ENCODE results near the gene ATP6V1C2. TPM values are rescaled to one million over a fixed set of nuclear protein-coding genes. Genes with fewer than 3 reads are reported as not detected.

The ATP6V1C2 gene
- total and polyA plus RNA-seq, 2 experiments from 2014 or later = 0.14 to 2.1 TPM

- peak overlapping the region; percentile 20; the same call in 1 of the 2 replicates for H3K27ac Mint-ChIP-seq
- no peak overlapping the region for H3K4me3 ChIP-seq
- TF ChIP-seq EZH2phosphoT487 (IDR thresholded peaks at IDR 0.05; ENCODE audit: unreplicated experiment) (no peak), EZH2 (IDR thresholded peaks at IDR 0.05; ENCODE audit: low read depth, unreplicated experiment) (no peak), REST (IDR thresholded peaks at IDR 0.05; ENCODE audit: unreplicated experiment) (no peak), CREB1 (CRISPR knock-in tag; IDR thresholded peaks at IDR 0.05; ENCODE audit: low read depth) (no peak), ZNF462 (CRISPR knock-in tag; IDR thresholded peaks at IDR 0.05) (no peak), CTCF (conservative IDR thresholded peaks at IDR 0.05; ENCODE audit: low read depth in 2 of 2) (no peak), JUNB (IDR thresholded peaks at IDR 0.05; ENCODE audit: unreplicated experiment) (no peak), ZNF114 (CRISPR knock-in tag; IDR thresholded peaks at IDR 0.05) (no peak), NANOG (IDR thresholded peaks at IDR 0.05; ENCODE audit: borderline replicate concordance) (no peak), STAT1 (IDR thresholded peaks at IDR 0.05; ENCODE audit: unreplicated experiment) (no peak), ZNF331 (CRISPR knock-in tag; IDR thresholded peaks at IDR 0.05; ENCODE audit: low read depth) (no peak), POLR2AphosphoS5 (IDR thresholded peaks at IDR 0.05; ENCODE audit: low read depth) (no peak), ETS1 (IDR thresholded peaks at IDR 0.05) (no peak)
- H3F3A ChIP-seq (replicated peaks; ENCODE audit: low read depth) = no peaks in the 10 kb centered on the region
- H3K9me3 Mint-ChIP-seq = no peaks in the 10 kb centered on the region
- H3K27ac ChIP-seq (ENCODE audit: low read depth) = no peak overlapping the region
- H3K36me3 Mint-ChIP-seq (ENCODE audit: low read depth) = no peaks in the 10 kb centered on the region
- H3K4me1 ChIP-seq (ENCODE audit: insufficient read depth) = no peaks in the 10 kb centered on the region
- no peak overlapping the region for H2AFZ ChIP-seq
- ATAC-seq (no peak), DNase-seq (ENCODE audit: low spot score) (no peak)
- no peaks in the 10 kb centered on the region for H3K79me2 ChIP-seq (replicated peaks; ENCODE audit: insufficient read depth)
- no peaks in the 10 kb centered on the region; the same call in 1 of the 2 replicates for H4K20me1 ChIP-seq (replicated peaks; ENCODE audit: insufficient read depth)
- H3K27me3 Mint-ChIP-seq (ENCODE audit: insufficient read depth, low read depth, poor library complexity) = peaks cover 4% of the 10 kb centered on the region
- no peaks in the 10 kb centered on the region for H3K4me1 Mint-ChIP-seq
- no peaks in the 10 kb centered on the region for H3K9me2 ChIP-seq (ENCODE audit: insufficient read depth)
- no peak overlapping the region for H3K4me2 ChIP-seq
- H3K36me3 ChIP-seq (ENCODE audit: insufficient read depth) = no peaks in the 10 kb centered on the region
- no peaks in the 10 kb centered on the region for H3K27me3 ChIP-seq (ENCODE audit: insufficient read depth)
- H3K4me3 Mint-ChIP-seq = no peak overlapping the region
These were observed 30.8 kb downstream of the ATP6V1C2 start for GRCh38 chr2:10752236-10752635.
